WERI-Rb-1 (cell line): ENCODE data around the gene TRIP11.

Experiments used
- DNase-seq: peaks from one replicate; pipeline ENCODE4 v3.0.0-alpha.2; 2020
- H3K27ac ChIP-seq: fragments of 250-450 bp; sonication (Bioruptor Pico); 2 replicates; pipeline ENCODE4 v1.5.1; 2020; ENCODE audit warnings: mild to moderate bottlenecking, moderate library complexity
- H3K27me3 ChIP-seq: fragments of 250-450 bp; sonication (Bioruptor Pico); 2 replicates; pipeline ENCODE4 v1.5.1; 2021; ENCODE audit warnings: mild to moderate bottlenecking, low read depth, moderate library complexity; ENCODE audit not compliant: insufficient read depth, severe bottlenecking
- H3K36me3 ChIP-seq: fragments of 250-450 bp; sonication (Bioruptor Pico); 2 replicates; pipeline ENCODE4 v1.5.1; 2020; ENCODE audit warnings: mild to moderate bottlenecking, moderate library complexity
- H3K4me3 ChIP-seq: 2 replicates; pipeline ENCODE4 v1.5.1; 2011; ENCODE audit warnings: low read depth, mild to moderate bottlenecking, control low read depth, low read length
- H3K9me3 ChIP-seq: fragments of 250-450 bp; sonication (Bioruptor Pico); 2 replicates; pipeline ENCODE4 v1.5.1; 2021; ENCODE audit warnings: mild to moderate bottlenecking, moderate library complexity; ENCODE audit not compliant: severe bottlenecking
- TF ChIP-seq, protein P1 (sequence below): IDR thresholded peaks from 2 replicates; pipeline ENCODE4 v1.5.1; 2011; ENCODE audit warnings: low read depth, mild to moderate bottlenecking, control low read depth, inconsistent platforms, low read length

The TRIP11 gene

DNA sequence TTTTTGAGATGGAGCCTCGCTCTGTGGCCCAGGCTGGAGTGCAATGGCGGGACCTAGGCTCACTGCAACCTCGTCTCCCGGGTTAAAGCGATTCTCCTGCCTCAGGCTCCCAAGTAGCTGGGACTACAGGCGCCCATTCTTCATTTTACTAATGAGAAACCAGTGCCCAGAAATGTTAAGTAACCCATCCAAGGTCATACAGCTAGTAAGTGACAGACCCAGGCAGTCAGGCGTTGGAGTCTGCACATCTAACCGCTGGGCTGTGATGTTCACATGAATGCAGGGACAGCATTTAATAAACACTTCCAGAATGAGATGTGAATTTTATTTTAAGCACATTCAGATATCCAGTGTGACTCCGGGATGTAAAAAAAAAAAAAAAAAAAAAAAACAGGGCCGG is 1.3 kb upstream of the TRIP11 start:
- Histone ChIP-seq H3K9me3 (no peaks in the 10 kb centered on the region), H3K27me3 (no peaks in the 10 kb centered on the region), H3K36me3 (peaks cover 7% of the 10 kb centered on the region), H3K4me3 (no peak overlapping the region; the same call in 1 of the 2 replicates), H3K27ac (no peak overlapping the region; the same call in 1 of the 2 replicates)
- DNase-seq: no peak
- TF ChIP-seq, protein P1, sequence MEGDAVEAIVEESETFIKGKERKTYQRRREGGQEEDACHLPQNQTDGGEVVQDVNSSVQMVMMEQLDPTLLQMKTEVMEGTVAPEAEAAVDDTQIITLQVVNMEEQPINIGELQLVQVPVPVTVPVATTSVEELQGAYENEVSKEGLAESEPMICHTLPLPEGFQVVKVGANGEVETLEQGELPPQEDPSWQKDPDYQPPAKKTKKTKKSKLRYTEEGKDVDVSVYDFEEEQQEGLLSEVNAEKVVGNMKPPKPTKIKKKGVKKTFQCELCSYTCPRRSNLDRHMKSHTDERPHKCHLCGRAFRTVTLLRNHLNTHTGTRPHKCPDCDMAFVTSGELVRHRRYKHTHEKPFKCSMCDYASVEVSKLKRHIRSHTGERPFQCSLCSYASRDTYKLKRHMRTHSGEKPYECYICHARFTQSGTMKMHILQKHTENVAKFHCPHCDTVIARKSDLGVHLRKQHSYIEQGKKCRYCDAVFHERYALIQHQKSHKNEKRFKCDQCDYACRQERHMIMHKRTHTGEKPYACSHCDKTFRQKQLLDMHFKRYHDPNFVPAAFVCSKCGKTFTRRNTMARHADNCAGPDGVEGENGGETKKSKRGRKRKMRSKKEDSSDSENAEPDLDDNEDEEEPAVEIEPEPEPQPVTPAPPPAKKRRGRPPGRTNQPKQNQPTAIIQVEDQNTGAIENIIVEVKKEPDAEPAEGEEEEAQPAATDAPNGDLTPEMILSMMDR: no peak

DNA sequence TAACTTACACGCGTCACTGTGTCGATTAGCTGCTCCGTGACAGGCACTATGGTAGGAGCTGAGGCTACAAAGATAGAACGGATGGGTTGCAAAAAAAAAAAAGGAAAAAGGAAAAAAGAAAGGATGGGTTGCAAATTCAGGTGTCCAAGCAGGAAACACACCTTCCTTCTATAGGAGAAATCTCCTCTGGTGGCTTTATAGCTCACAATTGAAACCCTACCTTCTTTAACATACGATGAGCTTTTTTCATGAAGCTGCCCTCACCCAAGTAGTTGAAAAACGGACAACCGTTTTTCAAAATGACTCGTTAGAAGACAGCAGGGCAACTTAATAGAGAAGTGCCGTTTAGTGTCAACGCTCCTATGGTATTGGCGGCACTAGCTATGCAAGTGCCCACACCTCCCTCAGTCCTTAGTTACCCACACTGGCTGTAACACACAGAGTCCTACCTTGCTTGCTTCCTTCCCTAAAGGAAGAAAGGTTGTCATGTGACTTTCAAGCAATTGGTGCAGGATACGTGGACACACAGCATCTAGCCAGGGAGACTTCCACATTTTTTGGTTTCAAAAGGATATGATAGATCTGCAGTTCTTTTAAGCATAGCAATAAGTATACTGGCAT is 682 bp upstream of the TRIP11 start:
- H3K36me3 ChIP-seq: peaks cover 7% of the 10 kb centered on the region
- TF ChIP-seq, protein P1: no peak
- H3K4me3 ChIP-seq: peak overlapping the region; percentile 82
- peak overlapping the region; percentile 94 for H3K27ac ChIP-seq
- H3K9me3 ChIP-seq: no peaks in the 10 kb centered on the region
- no peaks in the 10 kb centered on the region for H3K27me3 ChIP-seq
- no peak for DNase-seq

DNA sequence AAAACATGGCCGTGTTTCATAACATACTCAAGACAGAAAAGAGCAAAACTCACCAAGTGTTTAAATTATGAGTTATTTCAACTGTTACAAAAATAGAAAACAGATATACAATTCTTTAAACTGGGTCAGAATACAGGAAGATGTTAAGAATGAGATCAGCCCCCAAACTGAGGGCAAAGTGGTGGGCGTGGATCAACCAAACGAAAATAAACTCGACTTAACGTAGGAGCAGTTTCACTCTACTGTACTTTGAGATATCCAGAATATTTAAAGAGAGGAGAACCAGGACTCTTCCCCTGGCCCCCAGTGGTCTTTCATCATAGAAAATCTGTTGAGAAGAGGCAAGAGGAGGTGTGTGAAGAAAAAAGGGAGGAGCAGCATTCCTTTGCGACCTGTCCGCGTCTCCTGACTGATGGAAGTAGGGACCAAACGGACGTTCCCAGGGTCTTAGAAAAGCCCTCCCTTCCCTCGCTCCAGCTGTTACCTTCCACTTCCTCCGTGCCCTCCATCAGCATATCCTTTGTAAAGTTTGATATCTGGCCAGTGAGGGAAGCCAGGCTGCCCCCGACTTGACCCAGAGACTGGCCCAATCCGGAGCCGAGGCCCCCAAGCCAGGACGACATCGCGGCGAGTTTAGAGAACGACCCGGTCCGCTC is 668 bp downstream of the TRIP11 start:
- Histone ChIP-seq H3K9me3 (no peaks in the 10 kb centered on the region), H3K36me3 (peaks cover 7% of the 10 kb centered on the region), H3K27ac (peak overlapping the region; percentile 94), H3K27me3 (no peaks in the 10 kb centered on the region), H3K4me3 (peak overlapping the region; percentile 82)
- TF ChIP-seq, protein P1: no peak
- DNase-seq: peak; percentile 55

DNA sequence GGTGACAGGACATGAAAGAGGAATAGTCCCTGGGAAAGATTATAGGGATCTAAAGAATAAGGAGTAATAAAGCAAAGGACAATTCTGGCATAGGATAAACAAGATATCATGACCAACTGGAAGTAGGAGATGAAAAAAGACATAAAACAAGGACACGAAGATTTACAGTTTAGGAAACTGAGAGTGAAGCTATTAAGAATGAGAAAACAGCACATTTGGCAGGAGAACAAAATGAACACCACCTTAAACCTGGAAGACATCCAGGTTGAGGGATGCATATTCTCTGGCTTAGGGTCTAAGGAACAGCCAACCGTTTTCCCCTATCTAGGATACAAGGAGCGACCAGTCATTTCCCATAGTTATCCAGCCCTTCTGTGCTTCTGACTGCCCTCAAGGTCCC is 1.9 kb downstream of the TRIP11 start:
- Histone ChIP-seq H3K27ac (no peak overlapping the region), H3K9me3 (no peaks in the 10 kb centered on the region), H3K27me3 (no peaks in the 10 kb centered on the region), H3K36me3 (peaks cover 11% of the 10 kb centered on the region), H3K4me3 (no peak overlapping the region)
- no peak for DNase-seq
- TF ChIP-seq, protein P1: no peak

DNA sequence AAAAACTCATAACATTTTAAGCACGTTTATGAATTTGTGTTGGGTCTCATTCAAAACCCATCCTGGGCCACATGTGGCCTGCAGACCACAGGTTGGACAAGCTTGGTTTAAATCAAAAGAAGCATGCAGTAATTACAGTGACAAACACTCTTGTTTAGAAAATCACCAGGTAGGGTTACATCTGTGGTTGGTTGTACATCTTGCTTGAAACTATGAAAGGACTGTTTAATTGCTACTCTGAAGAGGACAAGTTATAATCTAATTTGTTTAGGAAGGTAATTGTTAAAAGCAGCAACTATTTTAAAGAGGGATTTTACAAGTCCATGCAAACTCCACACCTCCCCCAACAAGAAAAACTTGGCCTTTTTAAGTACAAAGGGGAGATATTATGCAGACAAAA is 4.0 kb downstream of the TRIP11 start:
- TF ChIP-seq, protein P1: no peak
- no peak for DNase-seq
- no peak overlapping the region for H3K4me3 ChIP-seq
- H3K27ac ChIP-seq: no peak overlapping the region
- H3K9me3 ChIP-seq: no peaks in the 10 kb centered on the region
- H3K36me3 ChIP-seq: peaks cover 23% of the 10 kb centered on the region
- no peaks in the 10 kb centered on the region for H3K27me3 ChIP-seq
